MM.1S (cell line): ENCODE results near the gene RCBTB2.
A peak's percentile ranks its signal among the peaks of the same experiment; 100 is the strongest.

Experiments
- DNase-seq: peaks from one replicate; pipeline ENCODE4 v3.0.0-alpha.2; 2015
- H2AFZ ChIP-seq: fragments of 300-600 bp; sonication (generic); 2 replicates; pipeline ENCODE4 v1.6.0; 2016; ENCODE audit warnings: antibody characterized with exemption, low read length
- H3F3A ChIP-seq: fragments of 300-600 bp; sonication (generic); 2 replicates; pipeline ENCODE4 v1.6.1; 2016; ENCODE audit warnings: mild to moderate bottlenecking, antibody characterized with exemption, low read length, moderate library complexity, mixed read lengths; ENCODE audit not compliant: insufficient read depth
- H3K27ac ChIP-seq: fragments of 300-600 bp; sonication (generic); 2 replicates; pipeline ENCODE4 v1.5.1; 2016; ENCODE audit warnings: mild to moderate bottlenecking, low read length
- H3K27me3 ChIP-seq: fragments of 300-600 bp; sonication (generic); replicated peaks from 2 replicates; pipeline ENCODE4 v1.6.0; 2016; ENCODE audit warnings: low read length; ENCODE audit not compliant: insufficient read depth
- H3K36me3 ChIP-seq: fragments of 300-600 bp; sonication (generic); replicated peaks from 2 replicates; pipeline ENCODE4 v1.6.1; 2016; ENCODE audit warnings: mild to moderate bottlenecking, low read length, mixed read lengths; ENCODE audit not compliant: insufficient read depth
- H3K4me1 ChIP-seq: fragments of 300-600 bp; sonication (generic); 2 replicates; pipeline ENCODE4 v1.6.1; 2016; ENCODE audit warnings: low read length, mixed read lengths
- H3K4me2 ChIP-seq: fragments of 300-600 bp; sonication (generic); 2 replicates; pipeline ENCODE4 v1.6.0; 2016; ENCODE audit warnings: low read depth, low read length
- H3K4me3 ChIP-seq: fragments of 300-600 bp; sonication (generic); 2 replicates; pipeline ENCODE4 v1.5.1; 2016; ENCODE audit warnings: low read length, mixed read lengths
- H3K79me2 ChIP-seq: fragments of 300-600 bp; sonication (generic); 2 replicates; pipeline ENCODE4 v1.6.1; 2016; ENCODE audit warnings: mixed run types, low read length, mixed read lengths
- H3K9ac ChIP-seq: fragments of 300-600 bp; sonication (generic); 2 replicates; pipeline ENCODE4 v1.6.1; 2016; ENCODE audit warnings: low read length, mixed read lengths
- H3K9me2 ChIP-seq: fragments of 300-600 bp; sonication (generic); replicated peaks from 2 replicates; pipeline ENCODE4 v1.6.1; 2016; ENCODE audit warnings: mild to moderate bottlenecking, low read length, mixed read lengths; ENCODE audit not compliant: insufficient read depth
- H3K9me3 ChIP-seq: fragments of 300-600 bp; sonication (generic); replicated peaks from 2 replicates; pipeline ENCODE4 v1.6.1; 2016; ENCODE audit warnings: mild to moderate bottlenecking, low read length, mixed read lengths; ENCODE audit not compliant: insufficient read depth
- H4K20me1 ChIP-seq: fragments of 300-600 bp; sonication (generic); 2 replicates; pipeline ENCODE4 v1.6.1; 2016; ENCODE audit warnings: mild to moderate bottlenecking, low read length, moderate library complexity, mixed read lengths; ENCODE audit not compliant: insufficient read depth
- CTCF ChIP-seq: fragments of 300-600 bp; sonication (generic); IDR thresholded peaks from 2 replicates; pipeline ENCODE4 v1.5.1; 2016; ENCODE audit warnings: antibody characterized with exemption, low read length, mixed read lengths
- EZH2 ChIP-seq: fragments of 300-600 bp; sonication (generic); optimal IDR thresholded peaks from 2 replicates; pipeline ENCODE3; 2017; ENCODE audit warnings: low read depth, mild to moderate bottlenecking, antibody characterized with exemption, low read length, mixed read lengths
- EZH2phosphoT487 ChIP-seq: fragments of 300-600 bp; sonication (generic); IDR thresholded peaks from 2 replicates; pipeline ENCODE4 v1.6.1; 2018; ENCODE audit warnings: antibody characterized with exemption, low read length

The RCBTB2 gene

GRCh38 chr13:48491423-48492095 is 41.3 kb downstream of the RCBTB2 start:
- Histone ChIP-seq H3K36me3 (no peaks in the 10 kb centered on the region), H4K20me1 (no peaks in the 10 kb centered on the region), H3K9me3 (no peaks in the 10 kb centered on the region), H2AFZ (no peak overlapping the region), H3K27me3 (no peaks in the 10 kb centered on the region), H3K9ac (no peak overlapping the region; the same call in 1 of the 2 replicates), H3K4me2 (peak overlapping the region; percentile 68; the same call in 1 of the 2 replicates), H3K27ac (peak overlapping the region; percentile 63; the same call in 1 of the 2 replicates), H3K4me1 (peaks cover 34% of the 10 kb centered on the region), H3F3A (peaks cover 10% of the 10 kb centered on the region), H3K79me2 (no peaks in the 10 kb centered on the region), H3K9me2 (no peaks in the 10 kb centered on the region), H3K4me3 (peak overlapping the region; percentile 40; the same call in 1 of the 2 replicates)
- DNase-seq = peak; percentile 9
- TF ChIP-seq CTCF (no peak), EZH2 (no peak), EZH2phosphoT487 (no peak)

- no peaks in the 10 kb centered on the region for H3K9me2 ChIP-seq
- H3F3A ChIP-seq = peaks cover 10% of the 10 kb centered on the region
- H4K20me1 ChIP-seq = no peaks in the 10 kb centered on the region
- H3K4me1 ChIP-seq = peaks cover 34% of the 10 kb centered on the region
- H3K36me3 ChIP-seq = no peaks in the 10 kb centered on the region
- DNase-seq = no peak
- H3K27me3 ChIP-seq = no peaks in the 10 kb centered on the region
- H3K4me3 ChIP-seq = no peak overlapping the region
- no peak overlapping the region for H3K27ac ChIP-seq
- no peak overlapping the region for H3K4me2 ChIP-seq
- H2AFZ ChIP-seq = no peak overlapping the region
- no peak overlapping the region for H3K9ac ChIP-seq
- TF ChIP-seq EZH2 (no peak), EZH2phosphoT487 (no peak), CTCF (no peak)
- H3K79me2 ChIP-seq = no peaks in the 10 kb centered on the region
- H3K9me3 ChIP-seq = no peaks in the 10 kb centered on the region
Measured at GRCh38 chr13:48490241-48490640, 42.6 kb downstream of the RCBTB2 start.

- Histone ChIP-seq H3K9ac (no peak overlapping the region), H3K9me2 (no peaks in the 10 kb centered on the region), H2AFZ (no peak overlapping the region), H3K4me3 (no peak overlapping the region), H3K27me3 (no peaks in the 10 kb centered on the region), H3F3A (peaks cover 10% of the 10 kb centered on the region), H3K4me1 (peaks cover 34% of the 10 kb centered on the region), H3K36me3 (no peaks in the 10 kb centered on the region), H3K4me2 (no peak overlapping the region), H3K79me2 (no peaks in the 10 kb centered on the region), H3K9me3 (no peaks in the 10 kb centered on the region), H3K27ac (no peak overlapping the region), H4K20me1 (no peaks in the 10 kb centered on the region)
- DNase-seq = no peak
- TF ChIP-seq EZH2phosphoT487 (no peak), EZH2 (no peak), CTCF (no peak)
Measured at GRCh38 chr13:48489666-48490065, 43.2 kb downstream of the RCBTB2 start.
